Endothelial cell of umbilical vein (primary cell): ENCODE data around the gene IFITM10. TPM values are rescaled to one million over a fixed set of nuclear protein-coding genes. Genes with fewer than 3 reads are reported as not detected.

ENCODE experiments used
- BruUV-seq: library from RNA; stranded (reverse); fragments of 400-500 nt; replicated peaks from 2 replicates; lab custom pipeline; 2021; lab: Mats Ljungman, UMichigan
- CTCF ChIA-PET: fragments of 300-600, 350-600 bp; sonication (Branson Sonifier 250); formaldehyde crosslinking; loops from one replicate; lab custom pipeline; 2021; ENCODE audit warnings: antibody characterized with exemption, inconsistent platforms; lab: Charles Lee
- POLR2A ChIA-PET: fragments of 300-600, 350-600 bp; sonication (Branson Sonifier 250); formaldehyde crosslinking; loops from one replicate; lab custom pipeline; 2021; ENCODE audit warnings: antibody characterized with exemption, inconsistent platforms; lab: Charles Lee
- DNase-seq: peaks from one replicate; pipeline ENCODE4 v3.0.0-alpha.2; 2011; ENCODE audit warnings: low read depth, low spot score
- FAIRE-seq: peaks from 2 replicates; lab custom pipeline; 2011; peaks lifted over from hg19 to GRCh38; lab: Jason Lieb, UNC
- H2AFZ ChIP-seq: 2 replicates; pipeline ENCODE4 v1.6.0; 2012; ENCODE audit warnings: low read depth, low read length, control low read depth, inconsistent platforms
- H3K27ac ChIP-seq: 2 replicates; pipeline ENCODE4 v1.5.1; 2011; ENCODE audit warnings: low read depth, mild to moderate bottlenecking, control low read depth, low read length, moderate library complexity; ENCODE audit not compliant: insufficient read depth
- H3K27me3 ChIP-seq, 2 experiments: 2 replicates each; pipeline versions ENCODE4 v1.6.0 to v1.6.1; 2011; ENCODE audit warnings: low read length in 2 of 2, mixed read lengths in 1 of 2; ENCODE audit not compliant: control insufficient read depth in 2 of 2, insufficient read depth in 2 of 2
- H3K36me3 ChIP-seq, 2 experiments: 2 replicates in 1 of 2; 3 replicates in 1 of 2; pipeline ENCODE4 v1.5.1; 2011; ENCODE audit warnings: low read length in 2 of 2, mild to moderate bottlenecking in 1 of 2, moderate library complexity in 1 of 2; ENCODE audit not compliant: control insufficient read depth in 2 of 2, insufficient read depth in 2 of 2; ENCODE audit errors: extremely low read depth in 1 of 2
- H3K4me1 ChIP-seq: 3 replicates; pipeline ENCODE4 v1.5.1; 2011; ENCODE audit warnings: mild to moderate bottlenecking, low read length; ENCODE audit not compliant: control insufficient read depth, insufficient read depth; ENCODE audit errors: extremely low read depth
- H3K4me2 ChIP-seq: 2 replicates; pipeline ENCODE4 v1.6.1; 2011; ENCODE audit warnings: low read length, control low read depth, mixed read lengths; ENCODE audit not compliant: insufficient read depth
- H3K4me3 ChIP-seq, 3 experiments: fragments of 200-600 bp in 1 of 3; sonication (generic), shearing (Covaris generic) in 1 of 3; replicated peaks in 1 of 3; 2 replicates each; pipeline ENCODE4 v1.5.1; 2011 to 2016; ENCODE audit warnings: control low read depth in 3 of 3, low read length in 3 of 3, mild to moderate bottlenecking in 2 of 3, inconsistent platforms in 1 of 3, low read depth in 1 of 3, moderate library complexity in 1 of 3; ENCODE audit not compliant: insufficient read depth in 1 of 3
- H3K79me2 ChIP-seq: 2 replicates; pipeline ENCODE4 v1.6.0; 2012; ENCODE audit warnings: low read length, inconsistent platforms; ENCODE audit not compliant: control insufficient read depth, insufficient read depth
- H3K9ac ChIP-seq: replicated peaks from 2 replicates; pipeline ENCODE3; 2011; ENCODE audit warnings: low read length, control low read depth; ENCODE audit not compliant: insufficient read depth; ENCODE audit errors: extremely low read depth
- H3K9me1 ChIP-seq: replicated peaks from 3 replicates; pipeline ENCODE4 v1.6.0; 2011; ENCODE audit warnings: mild to moderate bottlenecking, low read length; ENCODE audit not compliant: control insufficient read depth, insufficient read depth; ENCODE audit errors: extremely low read depth
- H3K9me3 ChIP-seq: replicated peaks from 2 replicates; pipeline ENCODE4 v1.5.1; 2012; ENCODE audit warnings: low read length, inconsistent platforms; ENCODE audit not compliant: control insufficient read depth, insufficient read depth
- H4K20me1 ChIP-seq: replicated peaks from 2 replicates; pipeline ENCODE3; 2011; ENCODE audit warnings: mild to moderate bottlenecking, low read length; ENCODE audit not compliant: control insufficient read depth, insufficient read depth; ENCODE audit errors: extremely low read depth
- EZH2 ChIP-seq: IDR thresholded peaks from 2 replicates; pipeline ENCODE4 v1.6.1; 2012; ENCODE audit warnings: borderline replicate concordance, low read depth, mild to moderate bottlenecking, moderate library complexity, low read length, inconsistent platforms; ENCODE audit not compliant: severe bottlenecking
- GATA2 ChIP-seq: IDR thresholded peaks from 2 replicates; pipeline ENCODE4 v1.7.0; 2011; ENCODE audit warnings: low read depth, mild to moderate bottlenecking, moderate library complexity, mixed read lengths, low read length; ENCODE audit not compliant: insufficient read length, insufficient read depth
- POLR2A ChIP-seq: IDR thresholded peaks from 2 replicates; pipeline ENCODE4 v1.6.1; 2012; ENCODE audit warnings: low read depth, mild to moderate bottlenecking, control low read depth, low read length
- POLR2AphosphoS5 ChIP-seq: IDR thresholded peaks from 2 replicates; pipeline ENCODE4 v1.6.1; 2012; ENCODE audit warnings: low read depth, mild to moderate bottlenecking, control low read depth, low read length, moderate library complexity; ENCODE audit not compliant: insufficient read depth
- dilution Hi-C: fragments of 300-500 bp; cut with MboI; formaldehyde crosslinking; loops from one replicate; pipeline ENCODE4 v1.15.0; 2019; ENCODE audit warnings: low sequenced_read_pairs; ENCODE audit not compliant: extremely low pct_ligation_motif_present
- intact Hi-C: fragments of 100-400 bp; cut with micrococcal nuclease; formaldehyde crosslinking; loops from one replicate; pipeline ENCODE4 v1.10.0; 2022
- polyA plus RNA-seq, 4 experiments: library from polyadenylated mRNA; depleted of rRNA in 3 of 4; stranded (reverse) in 3 of 4; unstranded in 1 of 4; fragments of >200 nt; gene quantifications; 2 replicates each; pipeline versions ENCODE4 v1.2.1 to v1.2.3, GENCODE V29; 2011 to 2012; ENCODE audit warnings: missing spikeins in 1 of 4
- total RNA-seq: library from RNA; stranded (reverse); gene quantifications from 2 replicates; pipeline ENCODE4 v1.2.3, GENCODE V29; 2021
- TF ChIP-seq, protein P1 (sequence below): IDR thresholded peaks from 2 replicates; pipeline ENCODE4 v1.6.1; 2011; ENCODE audit not compliant: insufficient read depth, insufficient read length

Gene IFITM10
- total and polyA plus RNA-seq, 2 donors (not counting 3 experiments of a cell fraction or from before 2014, with no cell fraction given): 0.04 to 0.66 TPM

DNA sequence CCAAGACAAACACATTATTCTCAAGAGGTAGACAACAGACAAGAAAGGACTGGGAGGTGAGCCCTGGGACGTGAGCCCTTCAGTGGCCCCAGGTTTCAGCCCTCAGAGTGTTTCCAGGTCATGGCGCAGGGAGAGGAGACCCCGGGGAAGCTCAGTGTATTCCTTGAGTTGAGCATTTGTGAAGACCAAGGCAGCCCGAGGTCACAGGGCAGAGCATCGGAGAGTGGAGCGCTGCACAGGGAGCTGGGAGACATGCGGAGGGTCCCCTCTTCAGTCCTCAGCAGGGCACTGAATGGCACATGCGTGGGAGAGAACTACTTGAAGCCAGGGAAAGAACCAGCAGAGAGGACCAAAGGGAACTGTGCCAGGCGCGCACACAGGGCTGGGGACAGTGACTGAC is 41.7 kb downstream of the IFITM10 start:
- Histone ChIP-seq H3K9me3 (no peaks in the 10 kb centered on the region), H3K36me3 (no peaks in the 10 kb centered on the region), H3K4me3 (no peak overlapping the region), H3K27ac (no peak overlapping the region), H3K9ac (no peak overlapping the region), H3K79me2 (no peaks in the 10 kb centered on the region), H4K20me1 (no peaks in the 10 kb centered on the region), H3K4me1 (no peaks in the 10 kb centered on the region), H3K4me2 (no peak overlapping the region), H3K9me1 (no peaks in the 10 kb centered on the region), H3K27me3 (no peaks in the 10 kb centered on the region), H2AFZ (no peak overlapping the region)
- FAIRE-seq (no peak), DNase-seq (no peak)
- dilution Hi-C loops (no loop called here), intact Hi-C loops (no loop called here)
- ChIA-PET POLR2A (no interaction called here), CTCF (interaction anchor here (1.1 kb wide), 1 partner anchor 15 kb away, joined by 4 read pairs; no protein-coding TSS in a partner anchor)
- no TSS peak for BruUV-seq
- TF ChIP-seq, protein P1, sequence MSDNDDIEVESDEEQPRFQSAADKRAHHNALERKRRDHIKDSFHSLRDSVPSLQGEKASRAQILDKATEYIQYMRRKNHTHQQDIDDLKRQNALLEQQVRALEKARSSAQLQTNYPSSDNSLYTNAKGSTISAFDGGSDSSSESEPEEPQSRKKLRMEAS: no peak
- TF ChIP-seq POLR2AphosphoS5: no peak

DNA sequence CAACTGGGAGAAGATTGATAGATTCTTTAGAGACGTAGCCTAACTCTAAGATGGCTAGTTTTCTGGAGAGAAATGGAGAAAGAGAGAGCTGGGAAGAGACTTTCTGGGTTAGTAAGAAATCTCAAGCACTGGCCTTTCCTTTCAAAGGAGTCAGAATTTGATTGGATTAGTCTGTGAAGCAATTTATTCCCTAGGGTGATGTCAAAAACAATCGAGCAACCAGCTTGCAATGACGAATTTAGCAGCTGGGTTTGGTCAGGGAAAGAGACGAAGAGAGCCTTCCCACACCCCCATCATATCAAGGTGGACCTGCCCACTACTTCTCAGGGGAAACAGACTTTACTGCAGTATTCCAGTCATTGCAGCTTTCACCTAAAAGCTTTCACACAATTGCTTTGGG is 42.6 kb downstream of the IFITM10 start:
- Histone ChIP-seq H3K9me1 (no peaks in the 10 kb centered on the region), H3K27ac (no peak overlapping the region), H2AFZ (no peak overlapping the region), H4K20me1 (no peaks in the 10 kb centered on the region), H3K9ac (no peak overlapping the region), H3K4me3 (no peak overlapping the region), H3K27me3 (no peaks in the 10 kb centered on the region), H3K9me3 (no peaks in the 10 kb centered on the region), H3K4me1 (no peaks in the 10 kb centered on the region), H3K4me2 (no peak overlapping the region), H3K79me2 (no peaks in the 10 kb centered on the region), H3K36me3 (no peaks in the 10 kb centered on the region)
- no peak for TF ChIP-seq POLR2A
- no peak for TF ChIP-seq GATA2
- TF ChIP-seq EZH2: no peak
- no TSS peak for BruUV-seq
- intact Hi-C loops (no loop called here), dilution Hi-C loops (no loop called here)
- POLR2A ChIA-PET: no interaction called here
- DNase-seq: no peak
- CTCF ChIA-PET: interaction anchor here (1.0 to 2.1 kb wide), 2 partner anchors 14 to 55 kb away, joined by 3 to 9 read pairs; no protein-coding TSS in a partner anchor
- no peak for FAIRE-seq
